ENCODE results near the gene UGT1A9.
"Not testable (repeated sequence)": the region's sequence is repeated elsewhere in the genome, so short reads cannot be mapped to it uniquely, and the experiment has no call there.

Gene UGT1A9

GRCh38 chr2:233680361-233681045 lies 8.8 kb downstream of the UGT1A9 start:
- DNase-seq (ENCODE audit: low spot score): no peak

- DNase-seq (ENCODE audit: low spot score): no peak
Measured at GRCh38 chr2:233681521-233682099, 9.9 kb downstream of the UGT1A9 start, which contains the start of gene UGT1A7. TSS of gene UGT1A7 (plus strand) at chr2:233681901. CDS start at chr2:233681938, 37 bp downstream.

GRCh38 chr2:233684640-233685039 lies 12.9 kb downstream of the UGT1A9 start:
- DNase-seq (ENCODE audit: low spot score): no peak

- DNase-seq (ENCODE audit: low spot score): no peak
Measured at GRCh38 chr2:233686928-233687327, 15.2 kb downstream of the UGT1A9 start.

GRCh38 chr2:233688341-233688740 lies 16.6 kb downstream of the UGT1A9 start:
- DNase-seq (ENCODE audit: low spot score): no peak

GRCh38 chr2:233689031-233689430 lies 17.3 kb downstream of the UGT1A9 start:
- DNase-seq (ENCODE audit: low spot score): no peak

GRCh38 chr2:233689501-233689900 lies 17.8 kb downstream of the UGT1A9 start:
- DNase-seq (ENCODE audit: low spot score): no peak

GRCh38 chr2:233690444-233690843 lies 18.7 kb downstream of the UGT1A9 start:
- DNase-seq (ENCODE audit: low spot score): no peak

GRCh38 chr2:233691443-233692433 lies 20.0 kb downstream of the UGT1A9 start:
- DNase-seq (ENCODE audit: low spot score): no peak

GRCh38 chr2:233692648-233693047 lies 20.9 kb downstream of the UGT1A9 start, which contains the start of gene UGT1A6:
TSS of gene UGT1A6 (plus strand) at chr2:233692890. CDS start at chr2:233693005, 115 bp downstream.
- no peak for DNase-seq (ENCODE audit: low spot score)

- no peak for DNase-seq (ENCODE audit: low spot score)
Measured at GRCh38 chr2:233693963-233694362, 22.3 kb downstream of the UGT1A9 start.

GRCh38 chr2:233698740-233699139 lies 27.0 kb downstream of the UGT1A9 start:
- DNase-seq (ENCODE audit: low spot score): no peak

- no peak for DNase-seq (ENCODE audit: low spot score)
Measured at GRCh38 chr2:233699424-233700027, 27.8 kb downstream of the UGT1A9 start.

GRCh38 chr2:233700028-233700635 lies 28.4 kb downstream of the UGT1A9 start:
- no peak for DNase-seq (ENCODE audit: low spot score)

- DNase-seq (ENCODE audit: low spot score): not testable (repeated sequence)
Measured at GRCh38 chr2:233700842-233701241, 29.1 kb downstream of the UGT1A9 start.

GRCh38 chr2:233702238-233702637 lies 30.5 kb downstream of the UGT1A9 start:
- no peak for DNase-seq (ENCODE audit: low spot score)

- DNase-seq (ENCODE audit: low spot score): no peak
Measured at GRCh38 chr2:233705911-233706506, 34.3 kb downstream of the UGT1A9 start.

GRCh38 chr2:233706720-233707119 lies 35.0 kb downstream of the UGT1A9 start:
- no peak for DNase-seq (ENCODE audit: low spot score)

GRCh38 chr2:233707940-233708644 lies 36.4 kb downstream of the UGT1A9 start:
- no peak for DNase-seq (ENCODE audit: low spot score)

- no peak for DNase-seq (ENCODE audit: low spot score)
Measured at GRCh38 chr2:233708942-233709341, 37.2 kb downstream of the UGT1A9 start.
